ENCODE measurements around the gene PRM2. TPM values are rescaled to one million over a fixed set of nuclear protein-coding genes. Genes with fewer than 3 reads are reported as not detected.

The PRM2 gene
- total and polyA plus RNA-seq, 2 of the 8 experiments (the other 6 are each of a cell fraction or from before 2014, with no cell fraction given) = not detected

- H3K27ac ChIP-seq (ENCODE audit: low read depth, low read length) = no peak overlapping the region
- H3K23me2 ChIP-seq (ENCODE audit: low read depth, low read length) = no peaks in the 10 kb centered on the region
- no peak overlapping the region for H4K5ac ChIP-seq (ENCODE audit: insufficient read length, low read depth, low read length)
- H2BK20ac ChIP-seq (ENCODE audit: low read length) = peak overlapping the region; percentile 61; the same call in 1 of the 2 replicates
- H3K4me1 ChIP-seq (replicated peaks in 1 of 4; ENCODE audit: control insufficient read depth in 3 of 4, insufficient read depth in 4 of 4, low read length in 3 of 4) = peaks cover 0 to 4% (median 1%) of the 10 kb centered on the region in 4 experiments; a peak in 3 of 7 replicates
- no peaks in the 10 kb centered on the region for H4K20me1 ChIP-seq (replicated peaks in 1 of 2; ENCODE audit: control insufficient read depth in 1 of 2, insufficient read depth in 2 of 2, low read length in 2 of 2)
- H2BK15ac ChIP-seq (ENCODE audit: low read length) = 0 out of 2 replicates have a peak overlapping the region, but pooled peaks have one; percentile 72
- no peaks in the 10 kb centered on the region for H3K79me1 ChIP-seq (ENCODE audit: low read depth, low read length)
- no peaks in the 10 kb centered on the region for H3K27me3 ChIP-seq (replicated peaks in 1 of 4; ENCODE audit: control insufficient read depth in 3 of 4, extremely low read depth in 1 of 4, insufficient read depth in 3 of 4, low read length in 3 of 4)
- H3K9ac ChIP-seq (replicated peaks in 1 of 4; ENCODE audit: extremely low read depth in 1 of 4, low read depth in 3 of 4, low read length in 3 of 4) = no peak overlapping the region
- no peak overlapping the region for H3K4me2 ChIP-seq (ENCODE audit: insufficient read depth in 1 of 2, low read depth in 2 of 2, low read length in 2 of 2)
- H3K18ac ChIP-seq (ENCODE audit: extremely low read depth, low read length) = no peak overlapping the region
- no peak overlapping the region for H2BK120ac ChIP-seq (replicated peaks; ENCODE audit: low read depth, low read length)
- no peaks in the 10 kb centered on the region for H3K36me3 ChIP-seq (ENCODE audit: control insufficient read depth in 2 of 4, insufficient read depth in 4 of 4, low read length in 3 of 4)
- H2BK12ac ChIP-seq (ENCODE audit: low read depth, low read length) = peak overlapping the region; percentile 60; the same call in 1 of the 2 replicates
- TF ChIP-seq RXRA (IDR thresholded peaks at IDR 0.05; ENCODE audit: insufficient read depth, low read depth, low read length) = no peak
- no peak for TF ChIP-seq JUND (IDR thresholded peaks at IDR 0.05; ENCODE audit: low read length)
- TF ChIP-seq MAX (IDR thresholded peaks at IDR 0.05) = no peak
- TF ChIP-seq MAFK (IDR thresholded peaks at IDR 0.05; ENCODE audit: low read depth, low read length) = no peak
- TF ChIP-seq ATF3 (IDR thresholded peaks at IDR 0.05; ENCODE audit: insufficient read depth, low read depth, low read length) = no peak
- 0 out of 4 replicates have a peak, but pooled peaks cover 0 to 3% of the 10 kb centered on the region in 2 experiments for H3K9me3 ChIP-seq (ENCODE audit: insufficient read depth in 2 of 2, low read depth in 1 of 2, low read length in 1 of 2)
- no peak overlapping the region for H3K56ac ChIP-seq (replicated peaks; ENCODE audit: insufficient read length, low read depth, low read length)
- FAIRE-seq (no peak), DNase-seq (ENCODE audit: low read depth in 1 of 2, low spot score in 2 of 2) (no peak)
- H2AK5ac ChIP-seq (ENCODE audit: low read depth, low read length) = 0 out of 2 replicates have a peak overlapping the region, but pooled peaks have one; percentile 86
- no peaks in the 10 kb centered on the region for H3K79me2 ChIP-seq (ENCODE audit: control insufficient read depth in 1 of 2, insufficient read depth in 2 of 2, low read length in 2 of 2)
- H4K91ac ChIP-seq (replicated peaks; ENCODE audit: insufficient read length, low read length) = no peak overlapping the region
- no peak overlapping the region for H4K8ac ChIP-seq (ENCODE audit: extremely low read depth, insufficient read depth, low read length)
- no peak overlapping the region for H2AFZ ChIP-seq (ENCODE audit: low read length)
- ChIA-PET POLR2A (ENCODE audit: partially characterized antibody) (interaction anchor here (0.9 to 3.6 kb wide), 2 partner anchors 14 to 20 kb away, joined by 4 to 15 read pairs; partner anchors contain the start of gene SOCS1), CTCF (ENCODE audit: partially characterized antibody) (interaction anchor here (0.9 to 1.4 kb wide), 3 partner anchors 121 to 152 kb away, joined by 3 read pairs; no protein-coding TSS in a partner anchor)
- peak overlapping the region; percentile 5 for H3K4ac ChIP-seq (replicated peaks; ENCODE audit: insufficient read length, low read depth, low read length)
- no peak overlapping the region for H2BK5ac ChIP-seq (ENCODE audit: low read depth, low read length)
- WGBS, 2 experiments (ENCODE audit: extremely low coverage in 1 of 2, insufficient coverage in 1 of 2, insufficient read length in 1 of 2, insufficient replicate concordance in 2 of 2, low coverage in 1 of 2, low lambda C conversion rate in 2 of 2, missing lambda C conversion rate in 1 of 2) = 88% methylated on average over 13 of the region's 13 CpGs; no CpG with 5 or more reads in 1 of the 2 experiments
- H3K14ac ChIP-seq (ENCODE audit: insufficient read length) = no peak overlapping the region
- H3K4me3 ChIP-seq (ENCODE audit: extremely low read depth in 1 of 4, insufficient read depth in 2 of 4, low read depth in 3 of 4, low read length in 4 of 4) = no peak overlapping the region
- no peak overlapping the region for H3K23ac ChIP-seq (ENCODE audit: insufficient read length)
Measured at GRCh38 chr16:11234884-11235702, 41.2 kb downstream of the PRM2 start.

Measured in H1 (cell line).